Mesothelial cell of epicardium (in vitro differentiated cells): ENCODE results near the gene NPDC1. TPM values are rescaled to one million over a fixed set of nuclear protein-coding genes. Genes with fewer than 3 reads are reported as not detected.

Experiments
- DNase-seq, 2 experiments: peaks; one replicate each; pipeline ENCODE4 v3.0.0; 2021; ENCODE audit warnings: low spot score in 2 of 2; ENCODE audit not compliant: unreplicated experiment in 2 of 2
- H3K27ac Mint-ChIP-seq: 2 replicates; pipeline ENCODE4 v1.8.0; 2021; ENCODE audit warnings: mixed read lengths
- H3K27me3 Mint-ChIP-seq: 2 replicates; pipeline ENCODE4 v1.8.0; 2021; ENCODE audit warnings: low read depth, mixed read lengths
- H3K36me3 Mint-ChIP-seq: 2 replicates; pipeline ENCODE4 v1.8.0; 2021; ENCODE audit warnings: mixed read lengths
- H3K4me1 Mint-ChIP-seq: 2 replicates; pipeline ENCODE4 v1.8.0; 2021; ENCODE audit warnings: mixed read lengths
- H3K4me3 Mint-ChIP-seq: 2 replicates; pipeline ENCODE4 v1.8.0; 2021; ENCODE audit warnings: mild to moderate bottlenecking, moderate library complexity, mixed read lengths
- H3K9me3 Mint-ChIP-seq: 2 replicates; pipeline ENCODE4 v1.8.0; 2021; ENCODE audit warnings: mixed read lengths
- CTCF ChIP-seq: fragments of 200-600 bp; sonication (generic); IDR thresholded peaks from one replicate; pipeline ENCODE4 v1.5.0; 2021; ENCODE audit warnings: antibody characterized with exemption; ENCODE audit not compliant: unreplicated experiment
- total RNA-seq: library from RNA; stranded (reverse); gene quantifications from 3 replicates; pipeline ENCODE4 v1.2.1, GENCODE V29; 2021

Gene NPDC1
- total RNA-seq, 1 donor from 2014 or later = 75.8 TPM

DNA sequence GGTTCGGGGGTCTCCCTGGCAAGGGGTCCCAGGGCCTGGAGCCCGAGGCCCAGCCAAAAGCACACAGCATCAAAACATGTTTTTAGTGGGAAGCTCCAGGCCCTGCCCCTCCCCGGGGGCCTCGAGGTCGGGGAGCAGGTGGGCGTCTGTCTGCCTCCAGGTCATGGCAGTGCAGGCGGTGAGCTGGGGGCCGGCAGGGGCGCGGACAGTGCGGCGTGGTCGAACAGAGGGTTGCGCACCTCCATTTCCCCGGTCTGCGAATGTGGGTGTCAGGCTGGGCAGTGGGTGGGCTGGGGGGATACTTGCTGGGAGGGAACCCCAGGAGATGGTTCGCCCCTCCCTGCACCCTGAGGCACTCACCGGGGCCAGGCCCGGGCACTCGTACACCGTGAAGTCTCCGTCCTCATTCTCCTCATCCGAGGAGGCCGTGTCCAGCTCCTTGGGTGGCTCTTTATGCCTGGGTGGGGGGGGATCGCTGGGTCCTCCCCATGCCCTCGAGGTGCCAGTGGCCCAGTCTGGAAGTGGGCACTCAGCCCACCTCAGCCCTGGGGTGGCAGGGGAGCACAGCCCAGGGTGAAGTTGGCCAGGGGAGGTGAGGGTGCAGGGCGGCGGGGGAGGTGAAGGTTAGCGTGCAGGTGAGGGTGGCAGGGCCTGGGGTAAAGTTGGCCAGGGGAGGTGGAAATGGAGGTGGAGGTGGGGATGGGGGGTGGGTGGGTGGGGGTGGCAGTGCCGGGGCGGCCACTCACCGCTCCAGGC, 6.2 kb downstream of the NPDC1 start:
- DNase-seq = no peak
- no peaks in the 10 kb centered on the region for H3K9me3 Mint-ChIP-seq
- no peaks in the 10 kb centered on the region for H3K36me3 Mint-ChIP-seq
- peaks cover under 1% of the 10 kb centered on the region for H3K4me1 Mint-ChIP-seq
- H3K27ac Mint-ChIP-seq = no peak overlapping the region
- H3K4me3 Mint-ChIP-seq = no peak overlapping the region
- peaks cover 15% of the 10 kb centered on the region for H3K27me3 Mint-ChIP-seq
- no peak for TF ChIP-seq CTCF

GRCh38 chr9:137038916-137039315, 7.1 kb downstream of the NPDC1 start:
- H3K4me1 Mint-ChIP-seq = no peaks in the 10 kb centered on the region
- no peaks in the 10 kb centered on the region for H3K36me3 Mint-ChIP-seq
- TF ChIP-seq CTCF = no peak
- H3K9me3 Mint-ChIP-seq = no peaks in the 10 kb centered on the region
- no peak for DNase-seq
- H3K27ac Mint-ChIP-seq = no peak overlapping the region
- peaks cover 7% of the 10 kb centered on the region for H3K27me3 Mint-ChIP-seq
- H3K4me3 Mint-ChIP-seq = no peak overlapping the region

- Mint-ChIP-seq H3K27me3 (no peaks in the 10 kb centered on the region), H3K4me1 (no peaks in the 10 kb centered on the region), H3K27ac (no peak overlapping the region), H3K9me3 (no peaks in the 10 kb centered on the region), H3K4me3 (no peak overlapping the region), H3K36me3 (no peaks in the 10 kb centered on the region)
- TF ChIP-seq CTCF = no peak
- no peak for DNase-seq
These were observed 8.5 kb downstream of the NPDC1 start for GRCh38 chr9:137037483-137037882.

DNA sequence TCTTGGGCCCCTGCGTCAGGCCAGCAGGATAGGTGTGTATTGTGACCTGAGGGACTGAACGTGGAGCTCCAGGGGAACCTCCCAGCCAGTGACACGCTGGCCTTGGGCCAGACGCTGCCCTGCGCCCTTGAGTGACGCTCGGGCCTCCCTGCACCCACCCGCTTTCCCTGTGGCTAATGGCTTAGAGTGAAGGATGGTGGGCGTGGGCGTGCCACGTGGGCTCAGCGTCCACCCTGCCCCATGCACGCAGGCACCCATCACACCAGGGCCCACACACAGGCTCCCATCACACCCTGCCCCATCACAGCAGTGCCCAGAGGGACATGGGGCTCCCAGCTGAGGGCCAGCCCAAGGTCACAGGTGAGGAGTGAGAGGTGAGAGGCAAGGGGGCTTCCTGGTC, 8.9 kb downstream of the NPDC1 start:
- no peaks in the 10 kb centered on the region for H3K36me3 Mint-ChIP-seq
- no peaks in the 10 kb centered on the region for H3K4me1 Mint-ChIP-seq
- no peak for TF ChIP-seq CTCF
- no peak for DNase-seq
- no peaks in the 10 kb centered on the region for H3K27me3 Mint-ChIP-seq
- no peaks in the 10 kb centered on the region for H3K9me3 Mint-ChIP-seq
- no peak overlapping the region for H3K4me3 Mint-ChIP-seq
- H3K27ac Mint-ChIP-seq = no peak overlapping the region

DNA sequence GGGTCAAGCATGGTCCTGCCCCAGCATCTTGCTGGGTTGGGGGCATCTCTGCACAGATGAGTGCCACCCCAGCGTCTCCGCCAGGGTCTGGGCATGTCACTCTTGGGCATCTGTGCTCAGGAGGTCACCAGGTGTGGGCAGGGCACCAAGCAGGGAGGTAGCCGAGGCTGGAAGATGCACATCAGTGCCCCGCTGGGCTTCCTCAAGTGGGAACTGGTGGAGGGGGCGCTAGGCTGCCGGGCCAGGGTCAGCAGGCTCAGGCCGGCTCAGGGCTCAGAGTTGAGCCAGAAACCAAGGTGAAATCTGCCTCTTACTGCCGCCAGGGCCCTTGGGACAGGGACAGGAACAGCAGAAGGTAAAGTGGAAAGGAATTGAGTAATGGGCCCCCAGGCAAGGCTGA, 10.0 kb downstream of the NPDC1 start:
- H3K27ac Mint-ChIP-seq = no peak overlapping the region
- H3K9me3 Mint-ChIP-seq = no peaks in the 10 kb centered on the region
- no peak for DNase-seq
- no peak for TF ChIP-seq CTCF
- no peaks in the 10 kb centered on the region for H3K4me1 Mint-ChIP-seq
- no peak overlapping the region for H3K4me3 Mint-ChIP-seq
- H3K36me3 Mint-ChIP-seq = no peaks in the 10 kb centered on the region
- H3K27me3 Mint-ChIP-seq = no peaks in the 10 kb centered on the region

DNA sequence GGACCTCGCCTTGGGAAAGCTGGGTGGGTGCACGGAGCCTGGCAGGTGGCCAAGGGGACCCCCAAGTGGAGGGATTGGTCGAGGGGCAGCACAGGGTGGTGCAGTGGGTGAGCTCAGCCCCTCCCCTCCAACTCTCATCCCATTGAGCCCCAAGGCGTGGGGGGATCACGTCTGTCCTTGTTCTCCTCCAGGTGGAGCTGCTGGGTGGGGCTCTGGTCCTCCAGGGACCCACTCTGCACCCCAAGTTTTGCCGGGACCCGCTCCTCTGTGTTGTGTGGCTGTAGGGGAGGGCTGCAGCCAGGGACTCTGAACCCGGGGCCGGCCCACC, 10.5 kb downstream of the NPDC1 start:
- Mint-ChIP-seq H3K27me3 (no peaks in the 10 kb centered on the region), H3K27ac (no peak overlapping the region), H3K4me1 (no peaks in the 10 kb centered on the region), H3K36me3 (no peaks in the 10 kb centered on the region), H3K4me3 (no peak overlapping the region), H3K9me3 (no peaks in the 10 kb centered on the region)
- peak; percentile 45 for TF ChIP-seq CTCF
- DNase-seq = no peak
